ENCODE results near the gene MIA2. TPM values are rescaled to one million over a fixed set of nuclear protein-coding genes. Genes with fewer than 3 reads are reported as not detected.

Gene MIA2
- total RNA-seq, 1 experiment from 2014 or later = 15.0 TPM

DNA sequence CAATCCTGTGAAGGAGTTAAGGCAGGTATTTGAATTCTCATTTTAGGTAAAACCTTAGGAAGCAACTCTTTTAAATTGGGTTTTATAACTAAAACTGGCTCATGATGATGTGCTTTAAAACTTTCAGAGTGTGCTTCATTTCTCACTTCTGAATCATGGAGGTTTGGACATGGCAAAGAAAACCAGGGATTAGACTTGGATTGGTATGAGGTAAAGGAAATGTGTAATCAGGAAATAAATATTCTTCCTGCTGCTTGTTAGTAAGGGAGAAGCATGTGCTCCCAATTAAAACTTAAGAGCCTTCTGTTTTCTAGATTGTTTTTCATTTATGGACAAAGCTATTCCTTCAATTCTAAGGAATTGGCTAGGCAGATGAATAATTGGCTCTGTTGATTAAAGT, 141.1 kb downstream of the MIA2 start:
- no peaks in the 10 kb centered on the region for H3K27me3 ChIP-seq (ENCODE audit: insufficient read depth, low read length)
- H2AFZ ChIP-seq (ENCODE audit: low read length) = no peak overlapping the region
- H2BK5ac ChIP-seq (ENCODE audit: insufficient read length, low read length) = no peak overlapping the region
- no peak overlapping the region for H3K9ac ChIP-seq (ENCODE audit: extremely low read depth, insufficient read length, low read length)
- H3K4me3 Mint-ChIP-seq = no peak overlapping the region
- no peaks in the 10 kb centered on the region for H3K4me1 ChIP-seq (ENCODE audit: insufficient read depth, low read length)
- no peak overlapping the region for H4K8ac ChIP-seq (replicated peaks; ENCODE audit: insufficient read length, low read depth, low read length)
- H2BK15ac ChIP-seq (ENCODE audit: low read depth, low read length) = no peak overlapping the region
- no peak overlapping the region for H3K23ac ChIP-seq (ENCODE audit: insufficient read length, low read depth, low read length)
- 0 out of 7 replicates have a peak overlapping the region, but pooled peaks of 1 of the 3 experiments have one; percentile 8 for H3K27ac Mint-ChIP-seq
- H3K79me2 ChIP-seq (ENCODE audit: insufficient read depth, low read length) = no peaks in the 10 kb centered on the region
- no peak overlapping the region for H3T11ph ChIP-seq (ENCODE audit: low read length)
- H2BK120ac ChIP-seq (ENCODE audit: low read depth, low read length, poor library complexity, severe bottlenecking) = no peak overlapping the region
- H2BK12ac ChIP-seq (ENCODE audit: insufficient read length, low read depth, low read length) = no peak overlapping the region
- peaks cover 11 to 13% of the 10 kb centered on the region in 2 experiments for H3K4me1 Mint-ChIP-seq
- no peak overlapping the region for H2AK5ac ChIP-seq (ENCODE audit: insufficient read length, low read length)
- no peaks in the 10 kb centered on the region for H3K9me3 ChIP-seq (ENCODE audit: control insufficient read depth, low read depth, low read length)
- TF ChIP-seq, protein P1, sequence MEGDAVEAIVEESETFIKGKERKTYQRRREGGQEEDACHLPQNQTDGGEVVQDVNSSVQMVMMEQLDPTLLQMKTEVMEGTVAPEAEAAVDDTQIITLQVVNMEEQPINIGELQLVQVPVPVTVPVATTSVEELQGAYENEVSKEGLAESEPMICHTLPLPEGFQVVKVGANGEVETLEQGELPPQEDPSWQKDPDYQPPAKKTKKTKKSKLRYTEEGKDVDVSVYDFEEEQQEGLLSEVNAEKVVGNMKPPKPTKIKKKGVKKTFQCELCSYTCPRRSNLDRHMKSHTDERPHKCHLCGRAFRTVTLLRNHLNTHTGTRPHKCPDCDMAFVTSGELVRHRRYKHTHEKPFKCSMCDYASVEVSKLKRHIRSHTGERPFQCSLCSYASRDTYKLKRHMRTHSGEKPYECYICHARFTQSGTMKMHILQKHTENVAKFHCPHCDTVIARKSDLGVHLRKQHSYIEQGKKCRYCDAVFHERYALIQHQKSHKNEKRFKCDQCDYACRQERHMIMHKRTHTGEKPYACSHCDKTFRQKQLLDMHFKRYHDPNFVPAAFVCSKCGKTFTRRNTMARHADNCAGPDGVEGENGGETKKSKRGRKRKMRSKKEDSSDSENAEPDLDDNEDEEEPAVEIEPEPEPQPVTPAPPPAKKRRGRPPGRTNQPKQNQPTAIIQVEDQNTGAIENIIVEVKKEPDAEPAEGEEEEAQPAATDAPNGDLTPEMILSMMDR (conservative IDR thresholded peaks at IDR 0.05) = no peak
- H3K4me2 ChIP-seq (ENCODE audit: insufficient read depth, insufficient read length, low read length) = no peak overlapping the region
- H4K5ac ChIP-seq (ENCODE audit: insufficient read length, low read depth, low read length) = no peak overlapping the region
- no peak overlapping the region for H4K91ac ChIP-seq (ENCODE audit: insufficient read length, low read depth, low read length)
- no peak overlapping the region for H3K4ac ChIP-seq (ENCODE audit: low read depth, low read length)
- no peak overlapping the region for H3K56ac ChIP-seq (ENCODE audit: insufficient read length, low read depth, low read length)
- H3K27me3 Mint-ChIP-seq (ENCODE audit: low read depth) = no peaks in the 10 kb centered on the region
- H3K79me1 ChIP-seq (ENCODE audit: insufficient read depth, low read depth, low read length, poor library complexity, severe bottlenecking) = no peaks in the 10 kb centered on the region
- no peaks in the 10 kb centered on the region for H3K9me3 Mint-ChIP-seq
- DNase-seq = no peak
- H3K27ac ChIP-seq (ENCODE audit: insufficient read length, low read depth, low read length) = no peak overlapping the region
- no peaks in the 10 kb centered on the region for H3K23me2 ChIP-seq (ENCODE audit: insufficient read length, low read depth, low read length, poor library complexity, severe bottlenecking)
- no peak overlapping the region for H3K18ac ChIP-seq (ENCODE audit: insufficient read length, low read depth, low read length)
- no peak overlapping the region for H2BK20ac ChIP-seq (ENCODE audit: low read depth, low read length, poor library complexity, severe bottlenecking)
- H4K20me1 ChIP-seq (ENCODE audit: control insufficient read depth, insufficient read depth, insufficient read length) = no peaks in the 10 kb centered on the region
- H3K36me3 Mint-ChIP-seq (ENCODE audit: insufficient read depth in 1 of 3, low read depth in 3 of 3) = no peaks in the 10 kb centered on the region
- H3K14ac ChIP-seq (ENCODE audit: insufficient read depth, low read length) = no peak overlapping the region
